Measurements from ENCODE around the gene PTPRK.

DNA sequence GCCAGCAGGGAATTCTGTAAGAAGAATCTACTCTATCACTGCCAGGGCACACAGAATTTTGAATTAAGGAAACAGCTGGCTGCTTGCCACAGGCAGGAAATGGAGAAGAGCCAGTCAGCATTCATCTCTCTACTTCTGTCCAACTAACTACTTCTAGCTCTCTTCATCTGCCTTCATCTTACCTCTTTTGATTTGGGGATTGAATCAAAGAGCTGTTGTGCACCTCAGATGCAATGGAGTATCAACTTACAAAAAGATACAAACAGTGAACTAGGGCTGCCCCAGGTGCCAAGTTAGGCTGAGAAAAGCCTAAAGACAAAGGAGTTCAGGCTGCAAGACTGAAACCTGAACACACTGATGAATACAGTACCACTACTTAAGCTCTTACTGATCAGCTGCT lies 82.0 kb downstream of the PTPRK start:
- TF ChIP-seq, protein P1, sequence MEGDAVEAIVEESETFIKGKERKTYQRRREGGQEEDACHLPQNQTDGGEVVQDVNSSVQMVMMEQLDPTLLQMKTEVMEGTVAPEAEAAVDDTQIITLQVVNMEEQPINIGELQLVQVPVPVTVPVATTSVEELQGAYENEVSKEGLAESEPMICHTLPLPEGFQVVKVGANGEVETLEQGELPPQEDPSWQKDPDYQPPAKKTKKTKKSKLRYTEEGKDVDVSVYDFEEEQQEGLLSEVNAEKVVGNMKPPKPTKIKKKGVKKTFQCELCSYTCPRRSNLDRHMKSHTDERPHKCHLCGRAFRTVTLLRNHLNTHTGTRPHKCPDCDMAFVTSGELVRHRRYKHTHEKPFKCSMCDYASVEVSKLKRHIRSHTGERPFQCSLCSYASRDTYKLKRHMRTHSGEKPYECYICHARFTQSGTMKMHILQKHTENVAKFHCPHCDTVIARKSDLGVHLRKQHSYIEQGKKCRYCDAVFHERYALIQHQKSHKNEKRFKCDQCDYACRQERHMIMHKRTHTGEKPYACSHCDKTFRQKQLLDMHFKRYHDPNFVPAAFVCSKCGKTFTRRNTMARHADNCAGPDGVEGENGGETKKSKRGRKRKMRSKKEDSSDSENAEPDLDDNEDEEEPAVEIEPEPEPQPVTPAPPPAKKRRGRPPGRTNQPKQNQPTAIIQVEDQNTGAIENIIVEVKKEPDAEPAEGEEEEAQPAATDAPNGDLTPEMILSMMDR (IDR thresholded peaks at IDR 0.05; ENCODE audit: low read depth, low read length, missing input control): no peak
- TF ChIP-seq YY1 (IDR thresholded peaks at IDR 0.05) (no peak), TAF1 (conservative IDR thresholded peaks at IDR 0.05) (no peak), MAX (IDR thresholded peaks at IDR 0.05) (no peak), RAD21 (IDR thresholded peaks at IDR 0.05) (no peak), EGR1 (IDR thresholded peaks at IDR 0.05; ENCODE audit: low read depth in 2 of 2) (no peak)
- TF ChIP-seq, protein P2, sequence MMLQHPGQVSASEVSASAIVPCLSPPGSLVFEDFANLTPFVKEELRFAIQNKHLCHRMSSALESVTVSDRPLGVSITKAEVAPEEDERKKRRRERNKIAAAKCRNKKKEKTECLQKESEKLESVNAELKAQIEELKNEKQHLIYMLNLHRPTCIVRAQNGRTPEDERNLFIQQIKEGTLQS (IDR thresholded peaks at IDR 0.05): no peak
- TF ChIP-seq, protein P3, sequence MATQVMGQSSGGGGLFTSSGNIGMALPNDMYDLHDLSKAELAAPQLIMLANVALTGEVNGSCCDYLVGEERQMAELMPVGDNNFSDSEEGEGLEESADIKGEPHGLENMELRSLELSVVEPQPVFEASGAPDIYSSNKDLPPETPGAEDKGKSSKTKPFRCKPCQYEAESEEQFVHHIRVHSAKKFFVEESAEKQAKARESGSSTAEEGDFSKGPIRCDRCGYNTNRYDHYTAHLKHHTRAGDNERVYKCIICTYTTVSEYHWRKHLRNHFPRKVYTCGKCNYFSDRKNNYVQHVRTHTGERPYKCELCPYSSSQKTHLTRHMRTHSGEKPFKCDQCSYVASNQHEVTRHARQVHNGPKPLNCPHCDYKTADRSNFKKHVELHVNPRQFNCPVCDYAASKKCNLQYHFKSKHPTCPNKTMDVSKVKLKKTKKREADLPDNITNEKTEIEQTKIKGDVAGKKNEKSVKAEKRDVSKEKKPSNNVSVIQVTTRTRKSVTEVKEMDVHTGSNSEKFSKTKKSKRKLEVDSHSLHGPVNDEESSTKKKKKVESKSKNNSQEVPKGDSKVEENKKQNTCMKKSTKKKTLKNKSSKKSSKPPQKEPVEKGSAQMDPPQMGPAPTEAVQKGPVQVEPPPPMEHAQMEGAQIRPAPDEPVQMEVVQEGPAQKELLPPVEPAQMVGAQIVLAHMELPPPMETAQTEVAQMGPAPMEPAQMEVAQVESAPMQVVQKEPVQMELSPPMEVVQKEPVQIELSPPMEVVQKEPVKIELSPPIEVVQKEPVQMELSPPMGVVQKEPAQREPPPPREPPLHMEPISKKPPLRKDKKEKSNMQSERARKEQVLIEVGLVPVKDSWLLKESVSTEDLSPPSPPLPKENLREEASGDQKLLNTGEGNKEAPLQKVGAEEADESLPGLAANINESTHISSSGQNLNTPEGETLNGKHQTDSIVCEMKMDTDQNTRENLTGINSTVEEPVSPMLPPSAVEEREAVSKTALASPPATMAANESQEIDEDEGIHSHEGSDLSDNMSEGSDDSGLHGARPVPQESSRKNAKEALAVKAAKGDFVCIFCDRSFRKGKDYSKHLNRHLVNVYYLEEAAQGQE (IDR thresholded peaks at IDR 0.05): no peak

Measured in liver (tissue), 3 donors.